Mesendoderm (in vitro differentiated cells): ENCODE data around the gene CCDC43. TPM values are rescaled to one million over a fixed set of nuclear protein-coding genes. Genes with fewer than 3 reads are reported as not detected.

Experiments used
- DNase-seq: peaks from one replicate; pipeline ENCODE4 v3.0.0; 2013
- H2AK5ac ChIP-seq: 2 replicates; pipeline ENCODE4 v1.6.1; 2013; ENCODE audit warnings: low read length, inconsistent platforms
- H2BK120ac ChIP-seq: 2 replicates; pipeline ENCODE4 v1.6.1; 2013; ENCODE audit warnings: low read depth, mild to moderate bottlenecking, low read length, moderate library complexity, mixed read lengths
- H2BK15ac ChIP-seq: replicated peaks from 2 replicates; pipeline ENCODE4 v1.6.1; 2013; ENCODE audit warnings: low read depth, mild to moderate bottlenecking, moderate library complexity
- H2BK5ac ChIP-seq: 2 replicates; pipeline ENCODE4 v1.6.1; 2013; ENCODE audit warnings: low read length, inconsistent platforms
- H3K18ac ChIP-seq: 2 replicates; pipeline ENCODE4 v1.6.1; 2013; ENCODE audit warnings: mild to moderate bottlenecking, low read length, mixed read lengths
- H3K23ac ChIP-seq: one replicate; pipeline ENCODE4 v1.6.1; 2013; ENCODE audit warnings: low read length
- H3K27ac ChIP-seq: 2 replicates; pipeline ENCODE4 v1.5.1; 2013; ENCODE audit warnings: low read depth, mild to moderate bottlenecking, inconsistent platforms, low read length, moderate library complexity
- H3K27me3 ChIP-seq: 2 replicates; pipeline ENCODE4 v1.6.1; 2013; ENCODE audit warnings: low read length, control low read depth, mild to moderate bottlenecking, inconsistent platforms; ENCODE audit not compliant: insufficient read depth, poor library complexity
- H3K36me3 ChIP-seq: 2 replicates; pipeline ENCODE4 v1.6.1; 2013; ENCODE audit warnings: low read length, inconsistent platforms; ENCODE audit not compliant: control insufficient read depth, insufficient read depth
- H3K4ac ChIP-seq: one replicate; pipeline ENCODE4 v1.6.1; 2013; ENCODE audit warnings: low read depth, mild to moderate bottlenecking, low read length, moderate library complexity
- H3K4me1 ChIP-seq: 2 replicates; pipeline ENCODE4 v1.6.1; 2013; ENCODE audit warnings: low read depth, low read length, inconsistent platforms; ENCODE audit not compliant: control insufficient read depth
- H3K4me2 ChIP-seq: 2 replicates; pipeline ENCODE4 v1.6.1; 2013; ENCODE audit warnings: low read length
- H3K4me3 ChIP-seq: 2 replicates; pipeline ENCODE4 v1.5.1; 2013; ENCODE audit warnings: mild to moderate bottlenecking, low read length
- H3K56ac ChIP-seq: one replicate; pipeline ENCODE4 v1.6.1; 2013; ENCODE audit warnings: low read length
- H3K79me1 ChIP-seq: 2 replicates; pipeline ENCODE4 v1.6.1; 2013; ENCODE audit warnings: low read length, inconsistent platforms
- H3K79me2 ChIP-seq: 2 replicates; pipeline ENCODE4 v1.6.1; 2013; ENCODE audit warnings: mild to moderate bottlenecking, low read length; ENCODE audit not compliant: control insufficient read depth, insufficient read depth
- H3K9ac ChIP-seq: 2 replicates; pipeline ENCODE4 v1.6.1; 2013; ENCODE audit warnings: low read length, inconsistent platforms
- H4K5ac ChIP-seq: one replicate; pipeline ENCODE4 v1.6.1; 2013; ENCODE audit warnings: low read length
- H4K8ac ChIP-seq: one replicate; pipeline ENCODE4 v1.6.1; 2013; ENCODE audit warnings: low read depth, mild to moderate bottlenecking, control low read depth, low read length, moderate library complexity
- WGBS: extraction: QIAGEN DNeasy Blood & Tissue Kit; methylation state at CpG from one replicate; pipeline ENCODE4 v1.1.7; 2013; ENCODE audit warnings: low lambda C conversion rate, missing lambda C conversion rate; ENCODE audit not compliant: insufficient coverage; ENCODE audit errors: extremely low coverage; 5-methylcytosine and 5-hydroxymethylcytosine counted together
- polyA plus RNA-seq, 2 experiments: library from polyadenylated mRNA; stranded (reverse); fragments of 200-250 nt; gene quantifications; one replicate each; pipeline ENCODE4 v1.2.3, GENCODE V29; 2013

Gene CCDC43, protein sequence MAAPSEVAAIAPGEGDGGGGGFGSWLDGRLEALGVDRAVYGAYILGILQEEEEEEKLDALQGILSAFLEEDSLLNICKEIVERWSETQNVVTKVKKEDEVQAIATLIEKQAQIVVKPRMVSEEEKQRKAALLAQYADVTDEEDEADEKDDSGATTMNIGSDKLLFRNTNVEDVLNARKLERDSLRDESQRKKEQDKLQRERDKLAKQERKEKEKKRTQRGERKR
- polyA plus RNA-seq (2013, experiment 1 of 2) = 32.7 TPM
- polyA plus RNA-seq (2013, experiment 2 of 2) = 33.6 TPM

DNA sequence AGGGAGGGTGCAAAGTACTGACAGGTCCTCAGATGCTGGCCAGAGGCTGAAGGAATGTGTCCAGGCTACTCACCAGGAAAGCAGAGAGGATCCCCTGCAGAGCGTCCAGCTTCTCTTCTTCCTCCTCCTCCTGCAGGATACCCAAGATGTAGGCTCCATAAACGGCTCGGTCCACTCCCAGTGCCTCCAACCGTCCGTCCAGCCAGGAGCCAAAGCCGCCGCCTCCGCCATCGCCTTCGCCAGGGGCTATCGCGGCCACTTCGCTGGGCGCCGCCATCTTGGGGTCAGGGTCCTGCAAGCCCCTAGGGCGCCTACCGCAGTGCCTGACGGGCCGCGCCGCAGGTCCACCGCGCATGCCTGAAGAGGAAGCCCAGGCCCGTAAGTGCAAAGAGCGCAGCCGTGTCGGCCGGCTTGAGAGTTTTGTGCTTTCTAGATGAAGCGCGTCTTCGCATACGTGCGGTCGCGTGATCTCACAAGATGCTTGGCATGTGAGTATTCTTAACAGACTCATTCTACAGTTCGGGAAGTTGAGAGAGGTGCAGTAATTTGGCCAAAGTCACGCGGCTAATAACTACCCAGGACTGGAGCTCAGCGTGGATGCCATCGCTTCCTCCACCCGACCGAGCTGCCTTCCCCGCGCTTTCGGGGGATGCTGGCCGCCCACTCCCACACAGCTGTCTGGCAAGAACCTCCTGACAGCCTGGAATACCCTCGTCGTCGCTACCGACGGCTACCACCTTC is at the start of gene CCDC43:
Gene CCDC43, minus strand, starts transcription at position 300 of the 741 bp plus-strand sequence. Its CDS starts 23 bp downstream, at position 277.
- H4K5ac ChIP-seq = peak within 1 kb of the TSS; percentile 21
- H3K36me3 ChIP-seq = no peaks in the 10 kb centered on the region
- no CpG with 5 or more reads among the region's 51 CpGs for WGBS
- H3K27me3 ChIP-seq = no peaks in the 10 kb centered on the region
- H3K27ac ChIP-seq = no peak within 1 kb of the TSS
- no peak within 1 kb of the TSS for H2BK15ac ChIP-seq
- peak within 1 kb of the TSS; percentile 87 for H3K4me3 ChIP-seq
- H3K56ac ChIP-seq = peak within 1 kb of the TSS; percentile 98
- peak within 1 kb of the TSS; percentile 73 for H3K23ac ChIP-seq
- peak within 1 kb of the TSS; percentile 99 for H3K4me2 ChIP-seq
- no peak within 1 kb of the TSS for H3K4ac ChIP-seq
- peaks cover 5% of the 10 kb centered on the region for H3K79me1 ChIP-seq
- H3K4me1 ChIP-seq = no peaks in the 10 kb centered on the region
- H2AK5ac ChIP-seq = no peak within 1 kb of the TSS
- H3K18ac ChIP-seq = peak within 1 kb of the TSS; percentile 55
- DNase-seq = peak; percentile 96
- no peak within 1 kb of the TSS for H2BK120ac ChIP-seq
- peak within 1 kb of the TSS; percentile 29 for H4K8ac ChIP-seq
- peak within 1 kb of the TSS; percentile 93 for H3K9ac ChIP-seq
- H3K79me2 ChIP-seq = peaks cover 11% of the 10 kb centered on the region
- H2BK5ac ChIP-seq = no peak within 1 kb of the TSS

DNA sequence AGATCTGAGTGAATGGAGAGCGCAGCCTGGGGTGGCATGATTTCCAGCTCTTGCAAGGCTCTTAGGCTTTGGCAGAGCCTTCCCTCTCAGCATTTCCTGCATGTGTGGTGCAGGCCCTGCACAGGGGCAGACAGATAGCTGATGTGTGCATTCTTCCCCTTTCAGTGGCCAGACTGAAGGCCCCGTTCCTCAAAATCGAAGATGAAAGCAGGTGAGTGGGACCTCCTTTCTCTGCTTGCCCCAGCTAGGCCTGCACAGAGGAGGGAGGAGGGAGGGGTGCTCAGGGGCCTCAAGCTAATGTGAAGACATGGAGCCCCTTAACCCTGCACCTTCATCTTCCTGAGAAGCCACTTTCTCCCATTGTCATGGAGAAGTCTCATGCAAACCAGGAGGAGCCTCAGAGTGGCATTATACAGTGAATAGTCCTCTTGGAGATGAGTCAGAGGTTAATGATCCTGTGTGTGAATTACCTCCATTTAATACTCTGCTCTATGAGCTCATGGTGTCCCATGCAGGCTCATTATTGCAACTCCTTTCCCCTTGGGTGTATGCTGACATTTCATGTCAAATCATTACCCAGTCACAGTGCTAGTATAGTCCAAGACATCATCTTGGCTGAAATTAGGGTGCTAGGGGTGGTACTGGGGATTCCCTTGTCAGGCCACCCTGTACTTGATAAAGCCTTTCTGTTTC is 48.8 kb upstream of the CCDC43 start:
- Histone ChIP-seq H3K4me2 (no peak overlapping the region), H3K56ac (no peak overlapping the region), H2AK5ac (no peak overlapping the region), H2BK15ac (no peak overlapping the region), H3K23ac (no peak overlapping the region), H3K4me1 (no peaks in the 10 kb centered on the region), H3K27ac (no peak overlapping the region), H3K36me3 (peaks cover 12% of the 10 kb centered on the region), H3K18ac (no peak overlapping the region), H3K79me2 (no peaks in the 10 kb centered on the region), H3K27me3 (no peaks in the 10 kb centered on the region), H3K9ac (no peak overlapping the region), H4K5ac (no peak overlapping the region), H2BK5ac (no peak overlapping the region), H3K4ac (no peak overlapping the region), H3K79me1 (no peaks in the 10 kb centered on the region), H2BK120ac (no peak overlapping the region), H3K4me3 (no peak overlapping the region), H4K8ac (no peak overlapping the region)
- no peak for DNase-seq
- no CpG with 5 or more reads among the region's 3 CpGs for WGBS

DNA sequence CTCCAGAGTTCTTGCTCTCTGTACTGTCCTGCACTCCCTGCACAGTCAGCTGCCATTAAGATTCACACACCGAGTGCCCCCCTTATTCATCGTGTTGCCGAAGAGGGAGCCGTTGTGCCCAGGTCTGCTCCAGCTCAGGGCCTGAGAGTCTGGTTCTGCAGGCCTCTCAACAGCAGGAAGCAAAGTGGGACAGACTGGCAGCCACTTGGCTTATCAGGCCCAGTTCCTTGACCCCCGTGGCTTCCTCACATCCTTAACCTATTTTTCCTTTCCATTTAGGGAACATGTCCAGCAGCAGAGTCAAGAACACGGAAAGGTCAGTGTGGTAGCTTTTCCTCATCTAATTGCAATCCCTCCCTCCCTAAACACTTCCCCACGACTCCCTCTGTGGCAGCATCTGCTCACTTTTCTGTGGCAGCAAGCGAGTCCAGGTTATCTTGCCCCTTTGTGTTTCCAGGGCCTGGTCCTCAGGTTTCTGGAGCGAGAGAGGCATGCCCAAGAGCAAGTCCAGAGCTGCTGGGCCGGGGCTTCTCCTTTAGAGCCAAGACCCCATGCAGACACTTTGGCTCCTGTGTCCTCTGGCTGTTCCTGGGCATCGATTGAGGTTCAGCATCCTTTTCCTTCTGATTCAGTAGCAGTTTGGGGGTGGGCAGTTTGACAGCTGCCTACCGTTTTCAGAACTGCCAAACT is 47.1 kb upstream of the CCDC43 start:
- WGBS = no CpG with 5 or more reads among the region's 12 CpGs
- no peak overlapping the region for H3K9ac ChIP-seq
- H3K27me3 ChIP-seq = no peaks in the 10 kb centered on the region
- H2BK120ac ChIP-seq = no peak overlapping the region
- no peak overlapping the region for H3K4ac ChIP-seq
- no peaks in the 10 kb centered on the region for H3K4me1 ChIP-seq
- H3K18ac ChIP-seq = no peak overlapping the region
- no peak overlapping the region for H3K56ac ChIP-seq
- no peak for DNase-seq
- H4K5ac ChIP-seq = no peak overlapping the region
- H2AK5ac ChIP-seq = no peak overlapping the region
- no peak overlapping the region for H2BK15ac ChIP-seq
- no peaks in the 10 kb centered on the region for H3K79me1 ChIP-seq
- no peak overlapping the region for H3K4me3 ChIP-seq
- H2BK5ac ChIP-seq = no peak overlapping the region
- no peak overlapping the region for H4K8ac ChIP-seq
- H3K79me2 ChIP-seq = no peaks in the 10 kb centered on the region
- no peak overlapping the region for H3K4me2 ChIP-seq
- H3K27ac ChIP-seq = no peak overlapping the region
- H3K36me3 ChIP-seq = peaks cover 12% of the 10 kb centered on the region
- no peak overlapping the region for H3K23ac ChIP-seq

- Histone ChIP-seq H3K27ac (no peak overlapping the region), H4K5ac (no peak overlapping the region), H3K79me1 (no peaks in the 10 kb centered on the region), H3K23ac (no peak overlapping the region), H3K4ac (no peak overlapping the region), H2BK5ac (no peak overlapping the region), H3K36me3 (peaks cover 8% of the 10 kb centered on the region), H3K27me3 (no peaks in the 10 kb centered on the region), H3K9ac (no peak overlapping the region), H2BK120ac (no peak overlapping the region), H3K18ac (no peak overlapping the region), H2AK5ac (no peak overlapping the region), H2BK15ac (no peak overlapping the region), H4K8ac (no peak overlapping the region), H3K79me2 (no peaks in the 10 kb centered on the region), H3K4me3 (no peak overlapping the region), H3K56ac (no peak overlapping the region), H3K4me1 (no peaks in the 10 kb centered on the region), H3K4me2 (no peak overlapping the region)
- DNase-seq = no peak
- WGBS = no CpG with 5 or more reads among the region's 2 CpGs
These were observed 44.7 kb upstream of the CCDC43 start for GRCh38 chr17:44734272-44734671.

- H3K36me3 ChIP-seq = peaks cover 6% of the 10 kb centered on the region
- no peaks in the 10 kb centered on the region for H3K79me2 ChIP-seq
- no peak overlapping the region for H2BK15ac ChIP-seq
- DNase-seq = peak; percentile 63
- H3K9ac ChIP-seq = no peak overlapping the region
- H3K56ac ChIP-seq = no peak overlapping the region
- H3K27me3 ChIP-seq = no peaks in the 10 kb centered on the region
- H3K18ac ChIP-seq = no peak overlapping the region
- no peak overlapping the region for H3K23ac ChIP-seq
- no CpG with 5 or more reads among the region's 5 CpGs for WGBS
- no peaks in the 10 kb centered on the region for H3K4me1 ChIP-seq
- no peak overlapping the region for H3K4me3 ChIP-seq
- H3K4ac ChIP-seq = no peak overlapping the region
- no peak overlapping the region for H4K5ac ChIP-seq
- no peak overlapping the region for H3K4me2 ChIP-seq
- H2AK5ac ChIP-seq = no peak overlapping the region
- no peak overlapping the region for H2BK120ac ChIP-seq
- no peak overlapping the region for H4K8ac ChIP-seq
- no peak overlapping the region for H2BK5ac ChIP-seq
- H3K27ac ChIP-seq = no peak overlapping the region
- H3K79me1 ChIP-seq = no peaks in the 10 kb centered on the region
These were observed 44.2 kb upstream of the CCDC43 start for GRCh38 chr17:44733753-44734152.
